C1 segment of cervical spinal cord (tissue), 14 donors: ENCODE results near the gene SLC25A39.

Source experiments
- DNase-seq, 14 donors: peaks; one replicate each; lab custom pipeline; 2025; lab: John Stamatoyannopoulos, UW

The SLC25A39 gene

DNA sequence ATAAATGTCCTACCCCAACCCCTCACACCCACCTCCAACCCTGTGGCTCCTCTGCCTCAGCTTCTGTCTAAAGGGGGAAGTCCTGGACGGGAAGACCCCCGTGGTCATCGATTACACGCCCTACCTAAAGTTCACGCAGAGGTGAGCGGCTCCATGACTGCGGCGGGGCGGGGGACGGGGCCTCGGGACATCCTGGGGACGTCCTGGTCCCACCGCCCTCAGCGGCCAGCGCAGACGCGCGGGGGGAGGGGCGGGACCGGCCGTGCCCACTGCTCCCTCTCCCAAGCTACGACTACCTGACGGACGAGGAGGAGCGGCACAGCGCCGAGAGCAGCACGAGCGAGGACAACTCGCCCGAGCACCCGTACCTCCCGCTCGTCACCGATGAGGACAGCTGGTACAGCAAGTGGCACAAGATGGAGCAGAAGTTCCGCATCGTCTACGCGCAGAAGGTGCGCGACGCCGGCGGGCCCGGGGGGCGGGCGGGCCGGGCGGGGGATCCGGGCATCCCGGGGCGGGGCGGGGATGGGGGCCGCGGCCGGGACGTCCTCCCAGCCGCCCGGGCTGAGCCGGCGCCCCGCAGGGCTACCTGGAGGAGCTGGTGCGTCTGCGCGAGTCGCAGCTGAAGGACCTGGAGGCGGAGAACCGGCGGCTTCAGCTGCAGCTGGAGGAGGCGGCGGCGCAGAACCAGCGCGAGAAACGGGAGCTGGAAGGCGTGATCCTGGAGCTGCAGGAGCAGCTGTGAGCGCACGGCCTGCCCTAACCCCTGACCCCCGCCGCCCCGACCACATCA is 9.6 kb downstream of the SLC25A39 start:
- DNase-seq = peak in 1 of 14 donors; percentile 32

DNA sequence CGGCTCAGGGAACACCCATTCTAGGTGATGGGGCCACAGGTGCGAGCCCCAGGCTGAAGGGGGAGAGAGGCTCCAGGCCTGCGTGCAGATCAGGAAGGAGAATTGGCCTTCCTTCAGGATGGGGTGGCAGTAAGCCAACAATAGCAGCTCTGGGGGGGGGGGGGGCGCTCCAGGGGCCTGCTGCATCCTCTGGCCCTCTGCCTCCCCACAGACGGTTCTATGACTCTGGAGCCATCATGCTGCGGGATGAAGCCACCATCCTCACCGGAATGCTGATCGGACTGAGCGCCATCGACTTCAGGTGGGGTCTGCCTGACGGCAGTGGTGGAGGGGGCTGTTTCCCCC is 10.1 kb downstream of the SLC25A39 start:
- no peak for DNase-seq

DNA sequence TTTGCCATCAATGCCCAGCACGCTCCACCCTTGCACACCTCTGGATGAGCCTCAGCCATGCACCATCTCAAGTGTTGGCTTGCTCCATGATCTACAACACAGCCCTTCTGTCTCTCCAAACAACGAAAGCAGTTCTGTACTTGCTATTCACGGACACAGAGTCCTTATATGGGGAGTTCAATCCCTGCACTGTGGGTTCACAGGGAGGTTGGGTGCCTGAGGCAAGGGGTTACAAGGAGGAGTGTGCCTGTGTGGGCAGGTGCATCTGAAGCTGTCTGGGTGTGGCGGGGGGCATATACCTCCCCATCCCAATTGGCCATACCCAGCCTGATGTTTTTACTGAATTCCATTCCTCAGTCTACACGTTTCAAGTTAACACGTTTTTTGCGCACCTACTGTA is 10.6 kb downstream of the SLC25A39 start:
- DNase-seq = no peak

- no peak for DNase-seq
These were observed 12.1 kb downstream of the SLC25A39 start for GRCh38 chr17:44312396-44313104.

- no peak for DNase-seq
These were observed 13.0 kb downstream of the SLC25A39 start for GRCh38 chr17:44311562-44312181.

DNA sequence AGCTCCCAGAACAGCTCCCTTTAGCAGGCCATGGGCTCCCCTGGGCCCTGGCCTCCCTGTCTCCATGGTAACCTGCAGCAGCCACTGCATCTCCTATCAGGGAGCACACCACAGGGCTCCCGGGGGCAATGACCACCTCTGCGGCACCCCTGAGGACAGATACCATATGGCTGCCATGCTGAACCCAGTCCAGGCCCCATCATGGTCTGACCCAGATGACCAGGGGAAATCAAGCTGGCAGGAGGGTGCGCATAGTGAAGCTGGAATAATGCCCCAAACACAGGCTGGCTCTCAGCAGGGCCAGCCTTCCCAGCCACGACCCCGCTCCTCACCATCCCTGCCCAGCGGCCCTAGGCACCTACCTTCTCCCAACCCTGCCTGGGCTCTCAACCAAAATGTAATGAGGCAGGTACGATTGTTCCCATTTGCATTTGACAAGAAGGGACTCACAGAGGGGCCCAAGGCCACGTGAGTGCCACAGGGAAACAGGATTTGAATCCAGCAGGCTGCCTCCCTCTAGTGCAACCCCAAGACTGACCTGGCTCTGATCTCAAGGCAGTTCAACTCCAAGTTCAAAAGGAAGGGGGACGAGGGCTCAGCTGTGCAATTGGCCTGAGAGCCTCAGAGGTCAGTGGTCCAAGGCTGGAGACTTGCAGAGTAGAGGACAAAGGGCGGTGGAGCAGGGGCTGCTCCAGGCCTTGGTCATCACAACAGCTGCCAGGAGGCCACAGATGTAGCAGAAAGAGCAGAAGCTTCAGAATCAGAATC is 13.8 kb downstream of the SLC25A39 start:
- DNase-seq = peak in 1 of 14 donors; percentile 72

DNA sequence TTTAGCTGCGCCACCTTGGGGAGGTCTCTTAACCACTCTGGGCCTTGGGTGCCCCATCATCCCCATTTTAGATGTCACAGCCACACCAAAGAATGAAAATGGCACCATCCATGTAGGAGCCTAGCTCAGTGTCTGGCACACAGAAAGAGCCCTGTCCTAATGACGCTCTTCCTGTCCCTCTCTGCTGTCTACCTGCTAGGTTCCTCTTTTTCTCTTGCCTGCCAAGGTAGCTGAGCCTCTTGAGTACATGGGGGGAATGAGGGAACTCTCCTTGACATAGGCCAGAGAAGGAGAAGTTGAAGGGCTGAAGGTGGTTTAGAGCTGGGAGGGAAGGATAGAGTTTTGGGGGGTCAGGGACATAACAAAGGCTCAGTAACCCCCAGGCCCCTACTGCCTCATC is 14.4 kb downstream of the SLC25A39 start:
- DNase-seq = peak in 1 of 14 donors; percentile 61

DNA sequence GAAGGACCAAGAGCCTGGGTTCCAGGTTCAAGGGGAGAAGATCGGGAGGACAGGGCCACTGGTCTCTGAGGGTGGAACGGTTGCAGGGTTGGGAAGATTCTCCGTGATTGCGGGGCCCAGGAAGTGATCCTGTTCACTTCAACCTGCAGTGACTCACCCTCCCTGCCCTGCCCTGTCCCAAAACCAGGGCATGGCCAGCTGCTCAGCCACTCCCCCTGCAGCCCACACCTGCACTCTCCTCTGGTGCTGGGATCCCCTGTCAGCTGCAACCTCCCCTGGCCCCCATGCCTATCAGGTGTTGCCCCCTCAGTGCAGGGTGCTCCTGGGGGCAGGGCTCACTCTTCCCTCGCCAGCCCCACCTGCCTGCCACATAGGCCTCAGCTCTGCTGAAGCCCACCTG is 15.2 kb downstream of the SLC25A39 start:
- no peak for DNase-seq

DNA sequence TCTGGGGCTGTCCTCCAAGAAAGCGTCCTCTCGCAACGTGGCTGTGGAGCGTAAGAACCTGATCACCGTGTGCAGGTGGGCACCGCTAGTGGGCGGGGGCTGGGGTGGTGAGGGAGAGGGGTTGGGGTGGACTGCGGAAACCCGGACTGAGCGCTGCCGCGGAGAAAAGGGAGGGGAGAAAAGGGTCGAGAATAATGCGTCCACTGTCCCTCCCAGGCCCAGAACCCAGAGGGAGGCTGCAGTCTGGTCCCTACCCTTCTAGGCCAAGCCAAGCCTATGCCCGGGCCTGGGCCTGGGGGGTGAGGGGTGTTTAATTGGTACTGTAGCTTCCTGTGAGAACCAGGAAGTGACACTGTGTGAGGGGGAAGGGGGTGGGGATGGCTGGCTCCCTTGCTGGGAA is 15.8 kb downstream of the SLC25A39 start:
- peak in 8 of 14 donors; percentile 32 to 72 (median 60) for DNase-seq

- peak; percentile 43 to 95 (median 90) for DNase-seq
These were observed 16.3 kb downstream of the SLC25A39 start, which contains the start of gene RUNDC3A for GRCh38 chr17:44308320-44308818. TSS of gene RUNDC3A (plus strand) at chr17:44308601. CDS start at chr17:44308833, 232 bp downstream.

DNA sequence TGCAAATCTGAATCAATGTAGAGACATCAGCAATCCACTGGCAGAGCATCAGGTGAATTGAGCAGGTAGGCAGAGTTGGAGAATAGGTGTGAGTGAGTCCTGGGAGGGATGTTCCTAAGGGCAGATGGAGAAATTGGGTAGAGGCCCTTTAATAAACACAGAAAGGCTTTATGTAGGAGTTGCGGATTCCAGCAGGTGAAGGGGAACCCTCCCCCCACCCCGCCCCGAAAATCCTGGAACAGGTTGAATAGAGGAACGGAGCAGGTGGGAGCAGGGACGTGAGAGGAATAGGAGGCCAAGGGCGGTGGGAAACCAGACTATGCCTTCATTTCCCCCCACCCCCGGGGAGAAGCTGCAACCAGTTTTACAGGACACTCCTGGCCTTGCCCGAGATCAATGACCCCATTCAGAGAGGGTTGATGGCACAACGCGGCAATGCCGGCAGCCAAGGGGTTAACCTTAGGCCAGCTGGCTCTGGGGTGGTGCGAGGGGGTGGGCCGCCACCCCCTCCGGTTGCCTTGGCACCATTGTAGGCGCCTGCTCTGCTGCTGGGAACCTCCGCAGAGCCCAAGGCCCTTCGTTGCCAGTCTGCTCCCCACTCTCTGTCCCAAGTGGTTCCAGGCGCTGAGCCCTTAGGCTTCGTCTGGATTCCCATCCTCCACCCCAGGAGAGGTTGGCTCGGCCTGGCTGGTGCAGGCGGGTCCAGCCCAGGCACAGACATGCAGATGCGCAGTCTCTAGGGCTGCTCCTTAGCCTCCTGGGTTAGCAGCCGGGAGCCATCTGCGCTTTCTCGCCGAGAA is 17.0 kb downstream of the SLC25A39 start:
- peak in 13 of 14 donors; percentile 41 to 89 (median 76) for DNase-seq

- no peak for DNase-seq
These were observed 20.0 kb downstream of the SLC25A39 start for GRCh38 chr17:44304651-44305050.

- no peak for DNase-seq
These were observed 26.6 kb downstream of the SLC25A39 start for GRCh38 chr17:44297975-44298374.

DNA sequence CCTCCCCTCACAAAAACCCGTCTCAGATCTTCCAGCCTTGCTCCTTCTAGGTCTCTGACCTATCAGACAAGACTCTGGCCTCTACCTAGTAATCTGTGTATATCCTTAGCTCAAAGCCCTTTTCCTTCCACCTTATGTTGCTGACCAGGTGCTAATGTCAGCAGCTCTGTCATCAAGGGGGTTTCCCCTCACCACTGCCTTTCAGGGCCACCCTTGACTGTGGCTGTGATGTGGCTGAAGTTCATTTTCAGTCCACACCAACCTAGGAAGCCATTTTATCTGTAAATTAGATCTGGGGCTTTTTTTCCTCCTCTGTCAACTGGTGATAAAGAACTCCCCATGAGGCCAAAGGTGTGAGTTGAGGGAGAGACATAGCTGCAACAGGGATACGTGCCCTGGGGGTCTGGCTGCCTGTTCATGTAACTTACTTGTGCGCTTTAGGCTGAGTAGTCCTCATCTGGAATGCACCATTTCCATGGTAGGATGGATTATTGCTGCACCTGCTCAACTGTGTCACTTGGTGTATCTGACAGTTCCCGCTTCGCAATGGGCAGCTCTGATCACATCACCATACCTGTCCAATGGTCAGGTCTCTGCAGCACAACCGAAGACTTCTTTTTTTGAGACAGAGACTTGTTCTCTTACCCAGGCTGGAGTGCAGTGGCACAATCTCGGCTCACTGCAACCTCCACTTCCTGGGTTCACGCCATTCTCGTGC is 31.0 kb downstream of the SLC25A39 start:
- no peak for DNase-seq

DNA sequence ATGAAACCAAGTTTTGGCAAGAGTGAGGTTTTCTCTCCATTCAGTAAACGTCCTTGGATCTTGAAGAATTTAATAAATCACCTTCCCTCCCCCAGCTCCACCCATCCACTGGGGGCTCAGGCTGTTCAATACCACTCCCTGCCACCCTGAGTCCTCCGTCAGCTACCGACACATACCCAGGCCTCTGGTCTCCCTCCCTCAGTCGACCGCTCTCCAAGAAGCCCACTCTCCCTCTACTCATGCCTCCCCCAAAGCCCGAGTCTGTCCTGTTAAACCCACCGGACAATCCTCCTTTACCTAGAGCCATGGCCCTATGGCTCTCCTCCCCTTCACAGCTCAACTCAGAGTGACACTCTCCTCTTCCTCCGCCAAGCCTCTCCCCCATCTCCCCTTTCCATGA is 37.0 kb downstream of the SLC25A39 start:
- no peak for DNase-seq

DNA sequence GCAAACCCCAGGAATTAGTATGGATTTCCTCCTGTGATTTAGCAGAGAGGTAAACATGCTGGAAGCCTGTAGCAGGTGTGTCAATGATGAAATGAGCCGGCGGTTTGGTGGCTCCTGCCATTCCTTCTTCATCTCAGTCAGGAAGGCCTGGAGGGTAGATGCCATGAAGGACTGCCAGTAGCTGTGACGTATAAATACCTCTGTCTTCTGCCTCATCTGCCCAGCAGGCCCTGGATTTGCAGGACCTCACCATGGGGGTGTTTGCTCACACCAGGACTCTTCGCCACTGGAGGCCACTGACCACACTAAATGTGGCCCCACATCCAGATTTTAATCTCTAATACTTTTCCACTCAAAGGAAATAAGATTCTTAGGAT is 40.6 kb downstream of the SLC25A39 start:
- no peak for DNase-seq

GRCh38 chr17:44283344-44284023 is 41.1 kb downstream of the SLC25A39 start:
- DNase-seq = no peak

DNA sequence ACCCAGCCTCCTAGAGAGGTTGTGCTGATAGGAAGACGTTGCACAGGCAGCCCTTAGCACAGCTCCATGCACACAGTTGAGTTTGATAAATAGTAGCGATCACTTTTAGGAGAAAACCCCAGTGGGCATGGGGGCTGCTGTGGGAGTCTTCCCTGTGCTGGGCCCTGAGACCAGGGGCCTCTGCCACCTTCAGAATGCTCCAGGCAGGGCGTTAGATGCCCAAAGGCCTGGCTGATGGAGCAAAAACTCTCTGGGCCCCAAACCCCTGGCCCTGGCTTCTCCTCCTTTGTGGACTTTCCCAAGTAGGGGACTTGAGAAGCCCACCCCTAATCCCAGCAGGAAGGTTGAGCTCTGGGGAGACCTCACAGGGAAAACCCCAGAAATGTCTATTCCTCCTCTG is 42.4 kb downstream of the SLC25A39 start:
- no peak for DNase-seq

DNA sequence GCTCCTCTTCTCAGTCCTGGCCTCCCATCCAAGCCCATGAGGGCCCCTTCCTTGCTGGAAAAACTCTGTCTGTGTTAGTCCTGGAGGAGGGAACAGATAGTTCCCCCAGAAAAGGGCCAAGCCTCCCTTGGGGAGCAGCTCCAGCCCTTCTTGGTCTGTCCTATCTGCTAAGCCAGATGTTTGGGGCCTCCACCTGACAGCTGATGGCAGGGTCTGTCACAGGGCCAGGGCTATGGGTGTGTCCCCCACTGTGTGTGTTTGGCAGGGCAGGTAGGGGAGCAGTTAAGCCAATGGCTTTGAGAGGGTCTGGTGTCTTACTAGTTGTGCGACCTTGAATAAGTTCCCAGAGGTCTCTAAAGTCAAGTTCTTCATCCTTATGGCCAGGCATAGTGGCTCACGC is 43.1 kb downstream of the SLC25A39 start:
- DNase-seq = no peak
